GM21529 (cell line): ENCODE data around the gene ARFIP2.
"Not testable (repeated sequence)": the region's sequence is repeated elsewhere in the genome, so short reads cannot be mapped to it uniquely, and the experiment has no call there.

Source experiments
- ATAC-seq: cut with Tn5 transposase; IDR thresholded peaks from one replicate; pipeline ENCODE4 v1.9.1; 2021; ENCODE audit not compliant: unreplicated experiment

ARFIP2 gene, protein sequence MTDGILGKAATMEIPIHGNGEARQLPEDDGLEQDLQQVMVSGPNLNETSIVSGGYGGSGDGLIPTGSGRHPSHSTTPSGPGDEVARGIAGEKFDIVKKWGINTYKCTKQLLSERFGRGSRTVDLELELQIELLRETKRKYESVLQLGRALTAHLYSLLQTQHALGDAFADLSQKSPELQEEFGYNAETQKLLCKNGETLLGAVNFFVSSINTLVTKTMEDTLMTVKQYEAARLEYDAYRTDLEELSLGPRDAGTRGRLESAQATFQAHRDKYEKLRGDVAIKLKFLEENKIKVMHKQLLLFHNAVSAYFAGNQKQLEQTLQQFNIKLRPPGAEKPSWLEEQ

DNA sequence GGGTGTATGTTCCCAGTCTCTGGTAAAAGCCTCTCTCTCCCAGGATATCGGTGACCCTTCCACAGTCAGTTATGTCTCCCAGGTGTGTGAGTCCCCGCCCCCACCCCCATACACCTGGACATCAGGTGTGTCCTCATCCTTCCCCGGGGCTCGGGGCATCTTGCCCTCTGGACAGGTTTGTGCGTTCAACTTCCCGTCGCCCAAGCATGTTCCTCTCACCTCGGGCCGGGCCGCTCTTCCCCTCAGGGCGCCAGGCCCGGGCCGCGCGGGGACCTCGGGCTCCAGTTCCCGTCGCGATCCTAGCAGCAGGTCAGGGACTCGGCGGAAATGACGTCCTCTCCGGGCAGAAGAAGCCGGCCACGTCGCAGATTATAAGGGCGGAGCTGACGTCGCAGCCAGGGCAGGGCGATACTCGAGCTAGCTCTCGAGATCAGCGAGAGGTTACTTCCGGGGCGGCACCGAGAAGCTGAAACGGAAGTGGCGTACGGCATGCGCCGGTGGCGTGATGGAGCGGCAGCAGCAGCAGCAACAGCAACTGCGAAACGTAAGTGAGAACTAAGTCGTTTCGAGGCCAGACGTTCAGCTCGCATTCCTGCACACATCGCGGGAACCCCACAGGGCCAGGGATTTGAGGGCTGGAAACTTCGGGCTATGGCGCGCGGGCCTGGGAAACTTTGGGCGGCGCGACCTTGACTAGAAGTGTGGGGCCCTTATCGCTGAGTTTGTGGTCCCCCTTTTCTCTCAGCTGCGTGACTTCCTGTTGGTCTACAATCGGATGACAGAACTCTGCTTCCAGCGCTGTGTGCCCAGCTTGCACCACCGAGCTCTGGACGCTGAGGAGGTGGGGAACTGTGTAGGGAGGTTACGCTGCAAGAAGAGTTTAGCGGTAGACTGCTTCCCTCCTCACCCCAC is at the start of gene ARFIP2, which contains the start of gene TIMM10B:
Gene ARFIP2, minus strand, starts transcription at position 320 of the 912 bp plus-strand sequence. CDS start 910 bp downstream, outside the sequence.
Gene TIMM10B, plus strand, starts transcription at position 490 of the 912 bp plus-strand sequence. Its CDS starts 16 bp downstream, at position 506.
- ATAC-seq, result peak; percentile 99

DNA sequence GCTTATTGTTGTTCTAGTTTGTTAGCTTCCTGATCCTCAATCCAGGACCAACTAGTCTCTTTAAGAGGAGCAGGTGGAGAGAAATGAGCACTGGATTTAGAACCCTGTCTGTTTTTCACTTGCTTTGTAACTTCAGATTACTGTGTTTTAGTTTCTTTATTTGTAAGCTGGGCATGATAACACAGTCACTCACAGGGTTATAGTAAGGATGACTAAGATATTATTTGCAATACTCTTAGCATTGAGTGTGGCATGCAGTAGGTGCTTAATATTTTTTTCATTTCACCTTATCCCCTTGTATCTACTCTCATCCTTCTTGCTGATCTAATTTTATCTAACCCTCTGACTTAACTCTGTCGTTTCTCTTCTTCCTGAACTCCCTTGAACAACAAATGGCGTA is 49.7 kb upstream of the ARFIP2 start:
- no peak for ATAC-seq

DNA sequence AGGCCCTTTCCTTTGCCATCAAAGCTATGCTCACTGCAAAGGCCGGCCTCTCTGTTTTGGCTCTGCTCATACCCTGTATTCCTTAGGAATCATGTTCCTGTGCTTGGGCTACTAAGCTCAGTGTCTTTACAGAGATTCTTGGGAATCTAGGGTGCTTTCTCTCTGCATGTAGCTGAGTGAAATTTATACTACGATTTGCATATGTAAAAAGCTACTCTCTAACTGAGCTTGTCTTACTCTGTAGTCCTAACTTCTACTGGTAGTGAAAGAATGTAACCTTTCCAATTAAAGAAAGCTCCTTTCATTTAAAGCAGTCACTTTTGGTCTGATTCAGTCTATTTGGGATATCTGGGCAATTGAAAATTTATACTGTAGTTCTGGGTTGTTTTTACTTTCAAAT is 48.1 kb upstream of the ARFIP2 start:
- no peak for ATAC-seq

DNA sequence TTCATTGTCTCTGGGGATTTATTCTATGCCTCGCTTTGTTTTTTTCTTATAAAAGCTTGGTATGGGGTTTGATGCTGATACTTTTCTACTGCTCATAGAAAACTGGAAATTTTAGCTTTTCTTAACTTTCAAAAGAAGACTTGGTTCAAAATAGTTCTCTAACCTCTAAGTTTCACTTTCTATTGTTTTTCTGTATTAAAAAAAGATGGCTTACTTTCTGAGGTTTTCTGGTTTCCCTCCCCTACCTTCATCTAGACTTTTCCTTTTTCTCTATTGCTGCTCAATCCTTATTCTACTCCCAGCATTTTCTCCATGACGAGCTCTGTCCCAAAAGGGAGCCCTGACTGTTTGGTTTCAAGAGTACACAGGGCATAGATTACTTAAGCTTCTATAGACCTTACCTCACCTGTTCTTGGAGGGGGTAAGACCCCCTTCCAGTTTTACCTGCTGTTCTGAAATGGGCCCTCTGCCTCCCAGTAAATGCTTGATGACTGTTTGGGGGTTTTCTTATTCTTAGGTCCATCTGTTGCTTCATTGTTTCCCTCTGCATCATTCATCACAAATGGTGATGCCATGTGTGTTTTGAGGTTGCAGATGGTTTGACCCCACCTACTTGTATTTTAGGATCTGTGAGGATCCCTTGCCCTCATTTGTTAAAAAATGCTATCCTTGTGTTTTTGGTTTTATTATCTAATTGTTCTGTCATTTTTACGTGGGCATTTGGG is 45.4 kb upstream of the ARFIP2 start:
- peak; percentile 57 for ATAC-seq

DNA sequence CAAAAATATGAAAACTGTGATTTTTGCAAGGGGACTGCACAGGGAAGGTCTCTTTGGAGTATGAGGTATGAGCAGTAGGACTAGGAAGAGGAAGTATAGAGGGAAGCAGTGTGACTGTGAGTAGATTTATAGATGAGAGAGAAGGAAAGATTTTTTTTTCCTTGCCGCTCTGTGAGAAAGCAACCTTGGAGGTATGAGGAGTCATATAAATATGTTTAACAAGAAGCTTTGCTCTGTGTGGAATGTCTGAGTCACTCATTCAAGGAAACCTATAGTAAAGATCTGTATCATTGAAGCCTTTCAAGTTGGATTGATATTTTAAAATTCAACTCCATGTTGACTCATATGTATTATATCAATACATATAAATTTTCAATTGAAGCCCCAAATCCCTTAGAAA is 42.1 kb upstream of the ARFIP2 start:
- no peak for ATAC-seq

DNA sequence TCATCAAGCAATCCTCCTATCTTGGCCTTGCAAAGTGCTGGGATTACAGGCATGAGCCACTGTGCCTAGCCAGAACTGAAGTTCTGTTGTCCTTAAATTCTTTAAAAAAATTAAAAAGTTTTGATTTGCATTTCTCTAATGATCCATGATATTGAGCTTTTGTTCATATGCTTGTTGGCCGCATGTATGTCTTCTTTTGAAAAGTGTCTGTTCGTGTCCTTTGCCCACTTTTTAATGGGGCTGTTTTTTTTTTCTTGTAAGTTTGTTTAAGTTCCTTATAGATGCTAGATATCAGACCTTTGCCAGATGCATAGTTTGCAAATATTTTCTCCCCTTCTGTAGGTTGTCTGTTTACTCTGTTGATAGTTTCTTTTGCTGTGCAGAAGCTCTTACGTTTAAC is 40.8 kb upstream of the ARFIP2 start:
- not testable (repeated sequence) for ATAC-seq

DNA sequence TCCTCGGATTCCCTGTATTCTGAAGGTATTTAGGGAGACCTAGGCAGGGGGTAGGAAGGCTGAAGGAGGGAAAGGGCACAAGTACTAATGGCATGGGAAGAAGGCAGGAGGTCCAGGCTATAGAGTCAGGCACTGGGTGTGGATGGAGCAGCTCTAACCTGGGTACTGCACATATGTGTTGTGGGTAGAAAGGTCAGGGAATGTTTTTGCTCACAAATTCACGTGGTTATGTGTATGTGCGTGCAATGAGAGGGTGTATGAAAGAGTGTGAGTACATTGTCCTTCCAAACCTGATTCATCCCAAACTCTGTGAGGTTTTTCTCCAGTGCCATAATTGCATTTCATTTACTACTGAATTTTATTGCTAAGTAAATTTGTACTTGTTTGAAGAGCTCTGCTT is 39.1 kb upstream of the ARFIP2 start:
- ATAC-seq, result no peak

DNA sequence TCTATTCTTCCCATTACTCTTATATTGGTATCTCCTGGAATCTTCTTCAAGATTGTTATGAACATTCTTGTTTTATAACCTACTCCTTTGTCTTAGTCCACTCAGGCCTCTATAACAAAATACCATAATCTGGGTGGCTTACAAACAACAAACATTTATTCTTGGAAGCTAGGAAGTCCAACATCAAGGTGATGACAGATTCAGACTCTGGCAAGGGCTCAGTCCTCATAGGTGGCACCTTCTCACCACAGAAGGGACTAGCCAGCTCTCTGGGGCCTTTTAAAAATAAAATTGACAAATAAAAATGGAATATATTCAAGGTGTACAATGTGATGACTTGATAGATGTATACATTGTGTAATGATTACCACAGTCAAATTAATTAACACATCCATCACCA is 35.7 kb upstream of the ARFIP2 start:
- no peak for ATAC-seq

DNA sequence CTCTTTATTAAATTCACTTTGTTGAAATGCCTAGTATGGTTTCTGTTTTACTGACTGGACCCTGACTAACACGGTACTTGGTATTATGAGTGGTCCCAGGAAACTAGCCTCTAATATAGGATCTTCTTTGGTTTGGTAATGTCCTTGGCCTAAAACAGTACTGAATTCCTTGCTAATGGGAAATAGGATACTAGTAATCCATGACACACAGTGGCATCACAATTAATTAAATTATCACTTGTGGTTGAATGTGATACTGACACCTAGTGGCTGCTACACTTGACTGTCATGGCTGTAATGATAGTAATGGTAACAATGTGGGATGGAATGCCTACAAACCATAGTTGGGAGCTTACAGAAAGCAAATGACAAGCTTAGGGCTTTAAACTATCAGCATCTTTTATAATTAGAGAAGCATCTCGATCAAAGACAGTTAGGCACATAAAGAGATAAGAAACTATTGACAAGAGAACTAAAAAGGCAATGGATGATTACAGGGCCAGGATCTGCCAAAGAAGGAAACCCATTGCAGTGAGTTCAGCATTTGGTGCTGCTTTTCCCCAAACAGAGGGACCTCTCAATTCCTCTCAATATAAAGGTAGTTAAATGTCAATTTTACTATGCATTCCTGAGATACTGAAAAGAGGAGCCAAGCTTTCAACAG is 24.6 kb upstream of the ARFIP2 start:
- peak; percentile 52 for ATAC-seq

DNA sequence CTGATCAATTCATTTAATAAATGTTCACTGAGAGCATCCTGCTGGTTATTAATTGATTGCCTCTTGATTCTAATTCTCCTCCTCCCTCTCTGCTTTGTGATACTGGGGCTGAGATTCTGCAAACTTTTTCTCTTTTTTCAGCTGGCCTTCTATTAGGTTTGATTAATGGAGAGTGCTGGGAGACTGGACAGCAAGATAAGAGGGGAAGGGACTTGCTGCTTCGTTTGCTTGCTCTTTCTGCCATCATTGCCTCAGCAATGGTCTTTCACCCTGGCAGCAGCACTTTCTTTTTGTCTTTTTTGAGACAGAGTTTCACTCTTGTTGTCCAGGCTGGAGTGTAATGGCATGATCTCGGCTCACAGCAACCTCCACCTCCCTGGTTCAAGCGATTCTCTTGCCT is 23.0 kb upstream of the ARFIP2 start:
- ATAC-seq, result no peak

DNA sequence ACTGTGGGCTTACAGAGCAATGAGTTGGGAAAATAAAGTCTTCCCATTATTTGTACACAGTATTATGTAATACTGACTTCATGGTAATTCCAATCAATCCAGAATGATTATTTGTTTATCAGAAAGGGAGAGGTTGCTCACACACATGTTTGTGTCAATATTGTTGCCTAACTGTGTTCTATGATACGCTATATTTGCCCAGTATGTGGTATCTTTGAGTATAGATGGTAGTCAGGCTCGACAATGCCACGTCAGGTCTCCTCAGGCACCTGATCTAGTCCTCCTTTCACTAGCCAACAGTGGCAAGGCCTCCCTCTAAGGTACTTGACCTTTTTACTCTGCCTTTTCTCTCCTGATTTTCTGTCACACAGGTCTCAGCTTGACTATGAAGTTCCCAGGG is 21.3 kb upstream of the ARFIP2 start:
- ATAC-seq, result no peak

DNA sequence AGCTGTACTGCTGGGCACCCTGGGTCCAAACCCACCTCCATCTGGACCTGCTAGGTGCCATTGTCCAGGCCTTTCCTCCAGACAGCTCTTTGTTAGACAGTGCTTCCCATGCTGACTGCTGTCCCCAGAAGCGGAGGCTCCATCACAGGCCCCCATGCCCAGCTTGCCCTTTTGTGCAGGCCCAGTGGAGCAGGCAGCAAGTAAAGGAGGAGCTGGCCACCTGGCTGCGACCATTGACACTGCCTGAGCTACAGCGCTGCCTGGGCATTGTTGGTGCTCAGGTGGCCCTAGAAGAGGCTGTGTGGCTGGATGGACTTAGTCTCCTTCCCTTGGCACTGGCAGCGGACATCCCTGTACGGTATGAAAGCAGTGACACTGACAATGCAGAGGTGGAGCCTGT is 17.4 kb upstream of the ARFIP2 start:
- ATAC-seq, result no peak

DNA sequence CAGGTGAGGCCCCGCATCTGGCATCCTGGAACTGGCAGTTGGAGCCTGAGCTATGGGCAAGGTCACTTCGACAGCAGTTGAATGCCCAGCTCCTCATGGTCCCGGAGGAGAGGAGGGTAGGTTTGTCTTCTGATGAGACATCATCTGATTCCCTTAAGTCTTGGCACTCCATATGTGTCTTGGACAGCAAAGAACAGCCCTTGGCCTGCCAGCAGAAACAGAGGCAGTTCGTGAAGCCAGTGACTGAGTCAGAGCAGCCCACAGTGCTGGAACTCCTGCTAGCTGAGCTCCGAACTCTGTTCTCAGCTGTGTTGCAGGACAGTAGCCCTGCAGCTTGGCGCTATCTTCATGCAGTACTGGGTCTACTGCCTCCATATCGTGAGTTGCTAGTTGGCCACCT is 17.0 kb upstream of the ARFIP2 start:
- ATAC-seq, result no peak

DNA sequence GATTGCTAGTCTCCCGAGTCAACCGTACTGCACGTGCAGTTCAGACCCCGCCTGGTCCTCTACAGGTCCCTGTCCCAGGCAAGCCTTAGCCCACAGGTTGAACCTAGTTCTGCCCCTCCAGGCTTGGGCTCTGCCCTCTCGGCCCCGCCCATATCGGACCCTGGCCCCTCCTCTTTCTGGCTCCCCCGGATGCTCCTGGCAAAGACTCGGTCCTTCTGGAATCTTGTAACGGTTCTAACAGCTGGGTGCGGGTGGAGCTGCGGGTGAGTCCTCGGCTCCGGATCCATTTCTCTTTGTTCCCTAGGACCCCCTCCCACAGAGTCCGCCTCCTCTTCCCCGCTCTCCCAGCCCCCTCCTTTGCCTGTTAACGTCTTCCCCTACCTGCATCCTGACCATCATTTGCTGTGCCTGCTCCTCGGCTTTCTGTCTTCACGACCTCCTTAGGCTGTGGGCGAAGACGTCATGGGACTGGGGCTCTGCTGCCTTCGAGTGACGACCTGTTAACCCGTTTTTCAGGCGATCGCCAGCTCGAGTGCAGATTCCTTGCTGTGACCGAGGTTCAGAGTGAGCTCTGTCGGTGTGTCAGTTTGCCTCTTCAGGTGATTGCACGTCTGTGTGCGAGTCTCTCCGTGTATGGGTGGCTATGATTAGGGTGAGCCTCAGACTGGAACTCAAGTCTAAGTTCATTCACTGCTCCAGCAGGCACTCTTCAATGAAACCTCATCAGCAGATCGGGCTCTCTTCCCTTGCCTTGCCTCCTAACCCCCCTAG is 16.1 kb upstream of the ARFIP2 start, which contains the start of gene DNHD1:
Gene DNHD1, plus strand, starts transcription at position 212 of the 771 bp plus-strand sequence. CDS start 936 bp downstream, outside the sequence.
- no peak for ATAC-seq

DNA sequence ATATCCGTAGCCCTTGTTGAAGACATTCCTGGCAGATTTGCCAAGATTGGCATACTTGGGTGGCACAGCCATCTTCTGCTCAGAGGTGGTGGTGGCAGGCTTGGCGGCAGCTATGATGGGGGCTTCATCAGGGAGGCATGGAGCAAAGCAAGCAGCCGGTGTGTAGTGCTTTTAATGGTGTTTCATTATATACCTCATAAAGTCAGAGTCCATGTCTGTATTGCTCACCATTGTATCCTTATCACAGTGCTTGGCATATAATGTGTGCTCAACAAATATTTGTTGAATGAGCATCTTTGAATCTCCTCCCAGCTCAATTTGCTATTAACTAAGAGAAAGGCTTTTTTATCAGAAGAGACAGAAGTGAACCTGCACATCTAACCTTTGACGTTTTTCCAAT is 8.2 kb upstream of the ARFIP2 start:
- ATAC-seq, result no peak

DNA sequence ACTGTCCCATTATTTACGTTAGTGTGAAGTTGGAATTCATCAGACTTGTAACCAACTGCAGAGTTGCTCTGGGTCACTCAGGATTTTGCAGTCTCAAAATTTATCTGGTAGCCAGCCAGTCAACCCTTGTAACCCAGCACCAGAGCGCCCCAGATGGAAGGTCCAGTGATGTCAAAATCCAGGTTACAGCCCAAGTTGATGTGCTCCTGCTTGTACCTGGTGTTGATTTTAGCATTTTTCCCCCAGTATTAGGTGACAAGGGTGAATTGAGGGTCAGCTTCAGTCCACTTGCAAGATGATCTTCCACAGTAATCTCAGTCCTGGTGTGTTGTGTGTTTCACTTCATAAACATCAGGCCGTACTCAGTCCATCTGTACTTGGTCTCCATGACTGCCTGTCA is 7.7 kb upstream of the ARFIP2 start:
- no peak for ATAC-seq

DNA sequence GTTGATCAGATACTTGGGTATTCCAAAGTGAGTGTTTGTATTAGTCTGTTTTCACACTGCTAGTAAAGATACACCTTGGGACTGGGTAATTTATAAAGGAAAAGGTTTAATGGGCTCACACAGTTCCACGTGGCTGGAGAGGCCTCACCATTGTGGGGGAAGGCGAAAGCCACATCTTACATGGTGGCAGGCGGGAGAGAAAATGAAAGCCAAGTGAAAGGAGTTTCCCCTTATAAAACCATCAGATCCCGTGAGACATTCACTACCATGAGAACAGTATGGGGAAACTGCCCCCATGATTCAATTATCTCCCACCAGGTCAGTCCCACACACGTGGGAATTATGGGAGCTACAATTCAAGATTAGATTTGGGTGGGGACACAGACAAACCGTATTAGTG is 7.2 kb upstream of the ARFIP2 start:
- no peak for ATAC-seq

DNA sequence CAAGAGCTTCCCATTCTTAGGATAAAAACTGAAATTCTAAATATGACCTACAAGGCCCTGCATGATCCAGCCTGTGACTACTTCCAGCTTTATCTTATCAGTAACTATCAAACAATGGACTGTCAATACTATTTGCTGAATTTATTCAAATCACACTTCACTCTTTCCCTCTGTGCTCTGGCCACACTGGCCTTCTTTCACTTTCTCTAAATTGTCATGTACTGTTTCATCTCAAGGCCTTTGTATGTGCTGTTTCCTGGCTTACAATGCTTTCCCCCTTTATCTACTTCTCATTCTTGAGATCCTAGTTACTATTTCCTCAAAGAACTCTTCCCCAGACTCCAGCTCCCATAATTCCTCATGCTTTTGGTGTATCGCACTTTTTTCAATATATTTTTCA is 5.8 kb upstream of the ARFIP2 start:
- no peak for ATAC-seq

DNA sequence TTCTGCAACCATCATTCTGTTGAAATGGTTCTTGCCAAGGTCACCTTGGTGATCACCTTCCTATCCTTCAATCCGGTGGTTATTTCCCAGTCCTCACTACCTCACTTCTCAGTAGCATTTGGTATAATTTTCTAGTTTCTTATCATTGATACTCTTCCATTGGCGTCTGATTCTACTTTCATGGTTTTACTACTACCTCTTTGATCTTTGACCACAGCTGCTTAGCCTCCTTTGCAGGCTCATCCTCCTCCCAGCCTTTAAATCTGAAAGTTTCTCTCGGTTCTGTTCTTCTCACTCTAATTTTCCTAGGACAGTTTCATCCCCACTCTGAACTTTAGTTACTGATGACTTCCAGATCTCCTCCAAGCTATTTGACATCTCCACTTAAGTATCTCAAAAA is 5.1 kb upstream of the ARFIP2 start:
- ATAC-seq, result no peak

DNA sequence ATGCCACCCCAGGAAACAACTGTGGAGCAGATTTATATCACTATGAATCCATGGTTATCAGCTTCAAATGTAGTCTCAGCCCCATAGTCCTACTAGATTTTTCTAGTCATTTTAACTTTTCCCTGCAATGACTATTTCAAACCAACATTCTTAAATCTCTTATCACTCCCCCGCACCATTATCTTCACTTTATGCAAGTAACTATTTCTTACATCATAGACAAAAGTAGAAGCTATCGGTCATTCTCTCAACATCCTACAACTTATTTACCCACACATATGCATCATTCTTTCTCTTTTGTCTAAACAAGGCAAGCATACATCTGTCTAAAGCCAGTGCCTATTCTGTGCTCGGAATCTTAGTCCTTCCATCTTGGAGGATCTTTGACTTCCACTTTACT is 4.5 kb upstream of the ARFIP2 start:
- no peak for ATAC-seq
